MM.1S (cell line): ENCODE data around the gene ZFAND6.
"Not testable (repeated sequence)": the region's sequence is repeated elsewhere in the genome, so short reads cannot be mapped to it uniquely, and the experiment has no call there.

Experiments used
- EZH2 ChIP-seq: fragments of 300-600 bp; sonication (generic); optimal IDR thresholded peaks from 2 replicates; pipeline ENCODE3; 2017; ENCODE audit warnings: low read depth, mild to moderate bottlenecking, antibody characterized with exemption, low read length, mixed read lengths
- TF ChIP-seq, protein P1 (sequence below): fragments of 300-600 bp; sonication (generic); IDR thresholded peaks from 2 replicates; pipeline ENCODE4 v1.5.1; 2016; ENCODE audit warnings: antibody characterized with exemption, low read length, mixed read lengths

DNA sequence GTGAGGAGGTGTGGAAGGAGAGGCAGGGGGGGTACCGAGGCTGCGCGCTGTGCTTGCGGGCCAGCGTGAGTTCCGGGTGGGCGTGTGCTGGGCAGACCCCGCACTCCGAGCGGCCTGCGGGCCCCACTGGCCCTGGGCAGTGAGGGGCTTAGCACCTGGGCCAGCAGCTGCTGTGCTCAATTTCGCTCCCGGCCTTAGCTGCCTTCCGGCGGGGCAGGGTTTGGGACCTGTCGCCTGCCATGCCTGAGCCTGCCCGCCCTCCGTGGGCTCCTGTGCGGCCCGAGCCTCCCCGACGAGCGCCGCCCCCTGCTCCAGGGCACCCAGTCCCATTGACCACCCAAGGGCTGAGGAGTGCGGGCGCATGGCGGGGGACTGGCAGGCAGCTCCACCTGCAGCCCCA is 43.0 kb upstream of the ZFAND6 start:
- TF ChIP-seq, protein P1, sequence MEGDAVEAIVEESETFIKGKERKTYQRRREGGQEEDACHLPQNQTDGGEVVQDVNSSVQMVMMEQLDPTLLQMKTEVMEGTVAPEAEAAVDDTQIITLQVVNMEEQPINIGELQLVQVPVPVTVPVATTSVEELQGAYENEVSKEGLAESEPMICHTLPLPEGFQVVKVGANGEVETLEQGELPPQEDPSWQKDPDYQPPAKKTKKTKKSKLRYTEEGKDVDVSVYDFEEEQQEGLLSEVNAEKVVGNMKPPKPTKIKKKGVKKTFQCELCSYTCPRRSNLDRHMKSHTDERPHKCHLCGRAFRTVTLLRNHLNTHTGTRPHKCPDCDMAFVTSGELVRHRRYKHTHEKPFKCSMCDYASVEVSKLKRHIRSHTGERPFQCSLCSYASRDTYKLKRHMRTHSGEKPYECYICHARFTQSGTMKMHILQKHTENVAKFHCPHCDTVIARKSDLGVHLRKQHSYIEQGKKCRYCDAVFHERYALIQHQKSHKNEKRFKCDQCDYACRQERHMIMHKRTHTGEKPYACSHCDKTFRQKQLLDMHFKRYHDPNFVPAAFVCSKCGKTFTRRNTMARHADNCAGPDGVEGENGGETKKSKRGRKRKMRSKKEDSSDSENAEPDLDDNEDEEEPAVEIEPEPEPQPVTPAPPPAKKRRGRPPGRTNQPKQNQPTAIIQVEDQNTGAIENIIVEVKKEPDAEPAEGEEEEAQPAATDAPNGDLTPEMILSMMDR = not testable (repeated sequence)
- not testable (repeated sequence) for TF ChIP-seq EZH2
